Measurements from ENCODE around the gene PRICKLE2.

PRICKLE2 gene

GRCh38 chr3:64203969-64204908 is 21.0 kb downstream of the PRICKLE2 start:
- no peak overlapping the region for H3K27ac Mint-ChIP-seq
- peaks cover 3% of the 10 kb centered on the region for H3K36me3 Mint-ChIP-seq (ENCODE audit: insufficient read depth)
- H3K9me3 Mint-ChIP-seq, result no peaks in the 10 kb centered on the region
- no peaks in the 10 kb centered on the region for H3K4me1 Mint-ChIP-seq (ENCODE audit: low read depth in 2 of 2)
- DNase-seq (no peak), ATAC-seq (replicated peaks) (no peak)
- H3K27me3 Mint-ChIP-seq, result peaks cover 8 to 11% of the 10 kb centered on the region in 2 donors
- H3K4me3 Mint-ChIP-seq, result no peak overlapping the region

- Mint-ChIP-seq H3K27ac (no peak overlapping the region), H3K4me1 (ENCODE audit: low read depth in 2 of 2) (no peaks in the 10 kb centered on the region), H3K36me3 (ENCODE audit: insufficient read depth) (peaks cover 3% of the 10 kb centered on the region), H3K27me3 (peaks cover 8 to 11% of the 10 kb centered on the region in 2 donors), H3K9me3 (no peaks in the 10 kb centered on the region), H3K4me3 (no peak overlapping the region)
- ATAC-seq (replicated peaks) (no peak), DNase-seq (no peak)
Measured at GRCh38 chr3:64203216-64203615, 22.1 kb downstream of the PRICKLE2 start.

- Mint-ChIP-seq H3K9me3 (peaks cover 3 to 6% of the 10 kb centered on the region in 2 donors), H3K36me3 (ENCODE audit: insufficient read depth) (peaks cover 3% of the 10 kb centered on the region), H3K27ac (no peak overlapping the region), H3K27me3 (peaks cover 8 to 11% of the 10 kb centered on the region in 2 donors), H3K4me1 (ENCODE audit: low read depth in 2 of 2) (no peaks in the 10 kb centered on the region), H3K4me3 (no peak overlapping the region)
- no peak for DNase-seq
- ATAC-seq (replicated peaks), result no peak
Measured at GRCh38 chr3:64199932-64200331, 25.3 kb downstream of the PRICKLE2 start.

GRCh38 chr3:64196236-64196929 is 28.9 kb downstream of the PRICKLE2 start:
- H3K4me3 Mint-ChIP-seq, result no peak overlapping the region
- ATAC-seq (replicated peaks), result no peak
- H3K36me3 Mint-ChIP-seq (ENCODE audit: insufficient read depth), result peaks cover 3% of the 10 kb centered on the region
- peaks cover 0 to 9% of the 10 kb centered on the region in 2 donors for H3K27me3 Mint-ChIP-seq
- no peak overlapping the region for H3K27ac Mint-ChIP-seq
- no peak for DNase-seq
- peaks cover 3 to 13% of the 10 kb centered on the region in 2 donors for H3K9me3 Mint-ChIP-seq
- no peaks in the 10 kb centered on the region for H3K4me1 Mint-ChIP-seq (ENCODE audit: low read depth in 2 of 2)

- no peak overlapping the region for H3K27ac Mint-ChIP-seq
- peaks cover 0 to 9% of the 10 kb centered on the region in 2 donors for H3K27me3 Mint-ChIP-seq
Measured at GRCh38 chr3:64195789-64196188, 29.5 kb downstream of the PRICKLE2 start.

GRCh38 chr3:64191822-64192221 is 33.4 kb downstream of the PRICKLE2 start:
- no peak for DNase-seq
- no peak for ATAC-seq (replicated peaks)
- H3K36me3 Mint-ChIP-seq (ENCODE audit: insufficient read depth), result no peaks in the 10 kb centered on the region

More at GRCh38 chr3:64195789-64196188, 29.5 kb downstream of the PRICKLE2 start:
- Mint-ChIP-seq H3K4me1 (ENCODE audit: low read depth in 2 of 2) (no peaks in the 10 kb centered on the region), H3K4me3 (no peak overlapping the region), H3K9me3 (peaks cover 6 to 13% of the 10 kb centered on the region in 2 donors), H3K36me3 (ENCODE audit: insufficient read depth) (peaks cover 3% of the 10 kb centered on the region)
- DNase-seq (no peak), ATAC-seq (replicated peaks) (no peak)

GRCh38 chr3:64190517-64191515 is 34.5 kb downstream of the PRICKLE2 start:
- DNase-seq (no peak), ATAC-seq (replicated peaks) (no peak)
- Mint-ChIP-seq H3K36me3 (ENCODE audit: insufficient read depth) (no peaks in the 10 kb centered on the region), H3K4me3 (no peak overlapping the region), H3K9me3 (peaks cover 3 to 7% of the 10 kb centered on the region in 2 donors), H3K27me3 (peaks cover 0 to 9% of the 10 kb centered on the region in 2 donors), H3K4me1 (ENCODE audit: low read depth in 2 of 2) (no peaks in the 10 kb centered on the region), H3K27ac (no peak overlapping the region)

More at GRCh38 chr3:64191822-64192221, 33.4 kb downstream of the PRICKLE2 start:
- H3K9me3 Mint-ChIP-seq, result peaks cover 3 to 7% of the 10 kb centered on the region in 2 donors
- H3K4me3 Mint-ChIP-seq, result no peak overlapping the region
- H3K27ac Mint-ChIP-seq, result no peak overlapping the region
- H3K4me1 Mint-ChIP-seq (ENCODE audit: low read depth in 2 of 2), result no peaks in the 10 kb centered on the region
- H3K27me3 Mint-ChIP-seq, result peaks cover 0 to 9% of the 10 kb centered on the region in 2 donors

GRCh38 chr3:64188810-64189560 is 36.3 kb downstream of the PRICKLE2 start:
- peaks cover 3 to 7% of the 10 kb centered on the region in 2 donors for H3K9me3 Mint-ChIP-seq
- H3K4me3 Mint-ChIP-seq, result no peak overlapping the region
- ATAC-seq (replicated peaks), result no peak
- no peak for DNase-seq
- H3K27me3 Mint-ChIP-seq, result peaks cover 0 to 9% of the 10 kb centered on the region in 2 donors
- no peak overlapping the region for H3K27ac Mint-ChIP-seq
- no peaks in the 10 kb centered on the region for H3K4me1 Mint-ChIP-seq (ENCODE audit: low read depth in 2 of 2)
- no peaks in the 10 kb centered on the region for H3K36me3 Mint-ChIP-seq (ENCODE audit: insufficient read depth)

- Mint-ChIP-seq H3K27me3 (peaks cover 0 to 4% of the 10 kb centered on the region in 2 donors), H3K36me3 (ENCODE audit: insufficient read depth) (no peaks in the 10 kb centered on the region), H3K4me1 (ENCODE audit: low read depth in 2 of 2) (no peaks in the 10 kb centered on the region), H3K4me3 (no peak overlapping the region), H3K9me3 (peaks cover 0 to 3% of the 10 kb centered on the region in 2 donors), H3K27ac (no peak overlapping the region)
- DNase-seq (no peak), ATAC-seq (replicated peaks) (no peak)
Measured at GRCh38 chr3:64187065-64187959, 38.0 kb downstream of the PRICKLE2 start.

- Mint-ChIP-seq H3K9me3 (peaks cover 0 to 3% of the 10 kb centered on the region in 2 donors), H3K36me3 (ENCODE audit: insufficient read depth) (no peaks in the 10 kb centered on the region), H3K4me3 (no peak overlapping the region), H3K4me1 (ENCODE audit: low read depth in 2 of 2) (no peaks in the 10 kb centered on the region), H3K27ac (no peak overlapping the region), H3K27me3 (peaks cover under 1 to 10% of the 10 kb centered on the region in 2 donors)
- DNase-seq (no peak), ATAC-seq (replicated peaks) (no peak)
Measured at GRCh38 chr3:64186667-64187064, 38.6 kb downstream of the PRICKLE2 start.

- DNase-seq (no peak), ATAC-seq (replicated peaks) (no peak)
- Mint-ChIP-seq H3K4me3 (no peak overlapping the region), H3K9me3 (no peaks in the 10 kb centered on the region), H3K36me3 (ENCODE audit: insufficient read depth) (no peaks in the 10 kb centered on the region), H3K4me1 (ENCODE audit: low read depth in 2 of 2) (no peaks in the 10 kb centered on the region), H3K27me3 (peaks cover 7 to 18% of the 10 kb centered on the region in 2 donors), H3K27ac (no peak overlapping the region)
Measured at GRCh38 chr3:64185436-64185835, 39.8 kb downstream of the PRICKLE2 start.
